GM12872 (cell line): Measurements from ENCODE around the gene ITK.

Experiments used
- CTCF ChIP-seq: IDR thresholded peaks from 3 replicates; pipeline ENCODE4 v1.5.1; 2011; ENCODE audit warnings: low read depth, mild to moderate bottlenecking, low read length, moderate library complexity; ENCODE audit not compliant: insufficient read depth

The ITK gene

DNA sequence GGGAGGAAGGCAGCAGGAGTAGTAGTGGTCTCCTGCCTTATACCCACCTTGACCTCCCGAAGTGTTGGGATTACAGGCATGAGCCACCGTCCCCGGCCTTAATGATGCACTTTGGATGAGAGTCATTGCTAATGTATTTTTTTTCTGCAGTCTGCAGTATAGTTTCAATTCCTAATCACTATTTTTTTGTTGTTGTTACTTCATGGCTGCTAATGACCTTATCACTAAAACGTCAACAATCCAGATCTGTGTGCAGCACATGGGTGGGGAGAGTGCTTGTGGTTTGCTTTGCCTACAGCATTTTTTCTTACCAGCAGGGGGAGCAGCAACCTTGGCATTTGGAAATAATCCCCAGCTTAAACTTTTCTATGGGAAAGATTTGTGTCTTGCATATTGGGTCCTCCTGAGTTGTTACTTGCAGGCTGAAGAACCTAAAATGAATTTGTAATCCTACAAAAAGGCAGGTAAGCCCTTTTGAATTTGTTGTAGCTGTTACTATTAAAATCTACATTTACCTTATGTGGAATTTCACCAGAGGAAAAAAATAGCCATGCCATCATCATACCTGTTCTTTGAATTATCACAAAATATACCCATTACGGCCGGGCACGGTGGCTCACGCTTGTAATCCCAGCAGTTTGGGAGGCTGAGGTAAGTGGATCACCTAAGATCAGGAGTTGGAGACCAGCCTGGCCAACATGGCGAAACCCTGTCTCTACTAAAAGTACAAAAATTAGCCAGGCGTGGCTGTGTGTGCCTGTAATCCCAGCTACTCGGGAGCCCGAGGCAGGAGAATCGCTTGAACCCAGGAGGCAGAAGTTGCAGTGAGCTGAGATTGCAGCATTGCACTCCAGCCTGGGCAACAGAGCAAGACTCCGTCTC lies 31.7 kb upstream of the ITK start:
- TF ChIP-seq CTCF, result peak; percentile 79

DNA sequence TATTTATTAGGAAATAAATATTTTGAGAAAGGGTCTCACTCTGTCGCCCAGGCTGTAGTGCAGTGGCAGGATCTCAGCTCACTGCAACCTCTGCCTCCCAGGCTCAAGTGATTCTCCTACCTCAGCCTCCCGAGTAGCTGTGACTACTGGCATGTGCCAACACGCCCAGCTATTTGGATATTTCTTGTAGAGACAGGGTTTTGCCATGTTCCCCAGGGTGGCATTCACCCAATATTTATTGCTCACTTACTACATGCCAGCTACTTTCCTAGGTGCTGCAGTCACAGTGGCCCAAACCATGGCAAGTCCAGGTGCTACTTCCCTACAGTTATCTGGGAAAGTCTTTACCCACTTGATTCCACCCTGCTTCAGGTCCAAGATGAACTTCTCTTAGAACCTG lies 29.6 kb upstream of the ITK start:
- TF ChIP-seq CTCF, result no peak

DNA sequence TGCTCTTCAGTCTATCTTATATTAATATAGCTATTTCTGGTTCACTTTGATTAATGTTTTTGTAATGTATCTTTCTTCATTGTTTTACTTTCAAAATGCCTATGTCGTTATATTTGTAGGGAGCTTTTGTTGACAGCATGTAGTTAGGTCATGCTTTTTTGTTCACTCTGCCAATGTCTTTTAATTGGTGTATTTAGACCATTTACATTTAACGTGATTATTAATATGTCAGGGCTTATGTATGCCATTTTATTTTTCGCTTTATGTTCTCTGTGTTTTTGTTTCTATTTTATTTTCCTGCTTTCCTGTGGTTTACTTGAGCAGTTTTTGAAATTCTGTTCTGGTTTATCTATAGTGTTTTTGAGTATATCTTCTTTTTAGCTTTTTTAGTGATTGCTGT lies 25.3 kb upstream of the ITK start:
- TF ChIP-seq CTCF, result no peak

DNA sequence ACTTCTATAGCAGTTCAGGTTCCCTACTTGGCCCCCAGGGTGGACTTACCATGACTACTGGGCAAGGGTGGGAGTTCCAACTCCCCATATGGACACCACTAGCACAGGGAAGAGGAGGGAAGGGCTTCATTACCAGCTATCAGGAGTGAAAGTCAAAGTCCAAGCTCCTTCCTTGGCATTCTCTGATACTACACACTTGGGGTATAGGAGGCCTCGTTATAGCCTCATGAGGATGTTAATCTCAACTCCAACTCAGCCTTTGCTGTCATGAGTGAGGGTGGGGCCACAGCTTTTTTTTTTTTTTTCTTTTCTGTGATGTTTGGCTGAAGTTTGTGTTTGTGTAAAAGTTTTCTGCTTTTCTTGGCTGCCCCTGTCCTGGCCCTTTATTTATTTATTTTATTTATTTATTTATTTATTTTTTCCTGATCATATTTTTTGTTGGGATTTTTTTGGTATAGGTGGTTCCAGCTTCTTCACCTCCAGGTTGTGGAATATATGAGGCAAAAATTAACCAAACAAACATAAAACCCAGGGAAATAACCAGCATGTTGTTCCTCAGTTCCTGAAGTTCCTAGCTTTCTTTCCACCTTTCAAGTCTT lies 23.2 kb upstream of the ITK start:
- TF ChIP-seq CTCF, result no peak

DNA sequence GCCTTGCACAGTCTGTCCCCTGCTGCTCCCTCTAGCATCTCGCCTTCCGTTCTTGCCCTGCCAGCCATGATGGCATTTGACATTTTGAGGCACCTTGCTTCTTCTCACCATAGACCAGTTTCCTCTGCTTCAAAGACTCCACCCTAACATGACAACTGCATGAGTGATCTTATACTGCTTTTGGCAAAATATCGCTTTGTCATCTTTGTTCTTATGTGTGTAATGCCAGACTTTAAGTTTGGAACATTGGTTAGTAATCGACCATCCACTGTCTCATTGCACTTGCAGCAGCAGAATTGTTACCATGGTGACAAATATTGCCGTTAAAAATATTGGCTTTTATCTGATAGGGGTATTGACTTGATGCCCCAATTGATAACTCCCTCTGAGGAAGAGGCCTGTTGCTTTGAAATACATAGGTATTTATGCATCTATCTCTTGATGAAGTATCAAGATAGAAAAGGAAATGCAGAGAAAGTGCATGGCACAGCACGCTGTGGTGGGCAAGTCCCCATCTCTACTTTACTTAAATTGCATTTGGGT lies 21.4 kb upstream of the ITK start:
- TF ChIP-seq CTCF, result no peak

- no peak for TF ChIP-seq CTCF
These were observed 20.6 kb upstream of the ITK start for GRCh38 chr5:157160001-157160400.

- no peak for TF ChIP-seq CTCF
These were observed 18.6 kb upstream of the ITK start for GRCh38 chr5:157161996-157162395.
